SK-N-SH (cell line): Measurements from ENCODE around the gene CLCA4. TPM values are rescaled to one million over a fixed set of nuclear protein-coding genes. Genes with fewer than 3 reads are reported as not detected.

Source experiments
- CTCF ChIA-PET: fragments of 300-600, 350-600 bp; formaldehyde crosslinking; extraction: SDS; loops from one replicate; lab custom pipeline; 2021; lab: Yijun Ruan, JAX
- POLR2A ChIA-PET: fragments of 350-600 bp; sonication (Branson Sonifier 250); formaldehyde crosslinking; extraction: SDS; loops from one replicate; lab custom pipeline; 2020; ENCODE audit warnings: antibody characterized with exemption, inconsistent platforms; lab: Yijun Ruan, JAX
- DNase-seq: peaks from one replicate; pipeline ENCODE4 v3.0.0; 2012
- H2AFZ ChIP-seq: fragments of 200-600 bp; sonication (generic); 2 replicates; pipeline ENCODE4 v1.8.1; 2016; ENCODE audit warnings: antibody characterized with exemption, mild to moderate bottlenecking, low read depth
- H3F3A ChIP-seq: fragments of 200-600 bp; sonication (generic); replicated peaks from 2 replicates; pipeline ENCODE3; 2016; ENCODE audit warnings: antibody characterized with exemption, mild to moderate bottlenecking; ENCODE audit not compliant: insufficient read depth
- H3K27ac ChIP-seq, 2 experiments: fragments of 200-500 bp in 1 of 2; fragments of 200-600 bp in 1 of 2; sonication (Bioruptor generic) in 1 of 2; sonication (generic), shearing (Covaris generic) in 1 of 2; 2 replicates each; pipeline versions ENCODE4 v1.5.1 to v1.6.1; 2014 to 2016; ENCODE audit warnings: low read depth in 2 of 2, inconsistent platforms in 1 of 2, low read length in 1 of 2, mild to moderate bottlenecking in 1 of 2, mixed read lengths in 1 of 2
- H3K27me3 ChIP-seq: fragments of 200-600 bp; sonication (generic), shearing (Covaris generic); 2 replicates; pipeline ENCODE4 v1.6.1; 2016; ENCODE audit warnings: mixed run types; ENCODE audit not compliant: insufficient read depth
- H3K36me3 ChIP-seq, 2 experiments: fragments of 200-500 bp in 1 of 2; fragments of 200-600 bp in 1 of 2; sonication (Bioruptor generic) in 1 of 2; sonication (generic) in 1 of 2; replicated peaks in 1 of 2; 2 replicates each; pipeline versions ENCODE3 to v1.5.1; 2014 to 2016; ENCODE audit warnings: low read length in 1 of 2, mild to moderate bottlenecking in 1 of 2; ENCODE audit not compliant: insufficient read depth in 2 of 2, control insufficient read depth in 1 of 2
- H3K4me1 ChIP-seq, 2 experiments: fragments of 200-500 bp in 1 of 2; fragments of 200-600 bp in 1 of 2; sonication (Bioruptor generic) in 1 of 2; sonication (generic), shearing (Covaris generic) in 1 of 2; 2 replicates each; pipeline versions ENCODE4 v1.5.1 to v1.6.1; 2014 to 2016; ENCODE audit warnings: low read depth in 1 of 2, low read length in 1 of 2, mixed run types in 1 of 2; ENCODE audit not compliant: insufficient read depth in 2 of 2, control insufficient read depth in 1 of 2
- H3K4me2 ChIP-seq: fragments of 200-600 bp; sonication (generic), shearing (Covaris generic); 2 replicates; pipeline ENCODE4 v1.6.1; 2017; ENCODE audit warnings: mixed run types
- H3K4me3 ChIP-seq, 2 experiments: fragments of 200-500 bp in 1 of 2; fragments of 200-600 bp in 1 of 2; sonication (Bioruptor generic) in 1 of 2; sonication (generic), shearing (Covaris generic) in 1 of 2; 2 replicates each; pipeline versions ENCODE4 v1.5.1 to v1.8.1; 2014 to 2016; ENCODE audit warnings: low read depth in 2 of 2, inconsistent platforms in 1 of 2, low read length in 1 of 2, mild to moderate bottlenecking in 1 of 2, mixed read lengths in 1 of 2, moderate library complexity in 1 of 2
- H3K79me2 ChIP-seq: fragments of 200-600 bp; sonication (generic); 2 replicates; pipeline ENCODE4 v1.8.1; 2017; ENCODE audit warnings: mild to moderate bottlenecking; ENCODE audit not compliant: insufficient read depth
- H3K9ac ChIP-seq: fragments of 200-600 bp; sonication (generic); 2 replicates; pipeline ENCODE4 v1.6.1; 2017; ENCODE audit warnings: mixed run types
- H3K9me2 ChIP-seq: fragments of 200-600 bp; sonication (generic); 2 replicates; pipeline ENCODE4 v1.6.1; 2017; ENCODE audit warnings: mixed run types
- H3K9me3 ChIP-seq: fragments of 200-600 bp; sonication (generic); 2 replicates; pipeline ENCODE4 v1.6.1; 2017; ENCODE audit warnings: mixed run types, mild to moderate bottlenecking, moderate library complexity
- H4K20me1 ChIP-seq: fragments of 200-600 bp; sonication (generic); 2 replicates; pipeline ENCODE4 v1.6.1; 2017; ENCODE audit warnings: mild to moderate bottlenecking, mixed run types; ENCODE audit not compliant: insufficient read depth
- EP300 ChIP-seq, 2 experiments: IDR thresholded peaks; 2 replicates each; pipeline versions ENCODE4 v1.4.0 to v1.6.1; 2012; ENCODE audit warnings: borderline replicate concordance in 1 of 2, low read depth in 1 of 2, low read length in 1 of 2
- EZH2phosphoT487 ChIP-seq: fragments of 200-600 bp; sonication (generic); IDR thresholded peaks from 2 replicates; pipeline ENCODE4 v1.6.1; 2017; ENCODE audit warnings: low read depth, mixed run types, mild to moderate bottlenecking, antibody characterized with exemption, moderate library complexity, borderline replicate concordance
- MEF2A ChIP-seq: IDR thresholded peaks from 2 replicates; pipeline ENCODE4 v1.4.0; 2012; ENCODE audit warnings: low read depth, borderline replicate concordance
- NFIC ChIP-seq: IDR thresholded peaks from 2 replicates; pipeline ENCODE4 v1.4.0; 2012; ENCODE audit warnings: borderline replicate concordance
- NRF1 ChIP-seq: IDR thresholded peaks from 2 replicates; pipeline ENCODE4 v1.6.1; 2012; ENCODE audit warnings: low read depth, mild to moderate bottlenecking, low read length
- POLR2AphosphoS5 ChIP-seq: IDR thresholded peaks from 2 replicates; pipeline ENCODE4 v1.6.1; 2012; ENCODE audit warnings: low read depth, low read length
- RAD21 ChIP-seq: IDR thresholded peaks from 2 replicates; pipeline ENCODE4 v1.6.1; 2012; ENCODE audit warnings: mild to moderate bottlenecking, low read length
- YY1 ChIP-seq: IDR thresholded peaks from 2 replicates; pipeline ENCODE4 v1.4.0; 2012; ENCODE audit warnings: low read depth, mild to moderate bottlenecking
- WGBS: methylation state at CpG from one replicate; pipeline ENCODE4 v1.1.6; 2017; ENCODE audit warnings: low lambda C conversion rate; 5-methylcytosine and 5-hydroxymethylcytosine counted together
- polyA plus RNA-seq, 3 experiments: library from polyadenylated mRNA; depleted of rRNA; stranded (reverse); fragments of >200 nt; gene quantifications; 2 replicates each; pipeline ENCODE4 v1.2.3, GENCODE V29; 2012
- TF ChIP-seq, protein P1 (sequence below): fragments of 150-350 bp; IDR thresholded peaks from 2 replicates; pipeline ENCODE4 v1.6.1; 2016; ENCODE audit warnings: mild to moderate bottlenecking, low read depth, low read length
- TF ChIP-seq, protein P2 (sequence below): IDR thresholded peaks from 2 replicates; pipeline ENCODE4; 2012
- TF ChIP-seq, protein P3 (sequence below): fragments of 200-600 bp; sonication (generic); IDR thresholded peaks from 2 replicates; pipeline ENCODE4 v1.6.1; 2017; ENCODE audit warnings: antibody characterized with exemption, mild to moderate bottlenecking, moderate library complexity

The CLCA4 gene, protein sequence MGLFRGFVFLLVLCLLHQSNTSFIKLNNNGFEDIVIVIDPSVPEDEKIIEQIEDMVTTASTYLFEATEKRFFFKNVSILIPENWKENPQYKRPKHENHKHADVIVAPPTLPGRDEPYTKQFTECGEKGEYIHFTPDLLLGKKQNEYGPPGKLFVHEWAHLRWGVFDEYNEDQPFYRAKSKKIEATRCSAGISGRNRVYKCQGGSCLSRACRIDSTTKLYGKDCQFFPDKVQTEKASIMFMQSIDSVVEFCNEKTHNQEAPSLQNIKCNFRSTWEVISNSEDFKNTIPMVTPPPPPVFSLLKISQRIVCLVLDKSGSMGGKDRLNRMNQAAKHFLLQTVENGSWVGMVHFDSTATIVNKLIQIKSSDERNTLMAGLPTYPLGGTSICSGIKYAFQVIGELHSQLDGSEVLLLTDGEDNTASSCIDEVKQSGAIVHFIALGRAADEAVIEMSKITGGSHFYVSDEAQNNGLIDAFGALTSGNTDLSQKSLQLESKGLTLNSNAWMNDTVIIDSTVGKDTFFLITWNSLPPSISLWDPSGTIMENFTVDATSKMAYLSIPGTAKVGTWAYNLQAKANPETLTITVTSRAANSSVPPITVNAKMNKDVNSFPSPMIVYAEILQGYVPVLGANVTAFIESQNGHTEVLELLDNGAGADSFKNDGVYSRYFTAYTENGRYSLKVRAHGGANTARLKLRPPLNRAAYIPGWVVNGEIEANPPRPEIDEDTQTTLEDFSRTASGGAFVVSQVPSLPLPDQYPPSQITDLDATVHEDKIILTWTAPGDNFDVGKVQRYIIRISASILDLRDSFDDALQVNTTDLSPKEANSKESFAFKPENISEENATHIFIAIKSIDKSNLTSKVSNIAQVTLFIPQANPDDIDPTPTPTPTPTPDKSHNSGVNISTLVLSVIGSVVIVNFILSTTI
- polyA plus RNA-seq (2012; rRNA removed), result not detected in 2 replicates
- not detected in 2 replicates for polyA plus RNA-seq (2012; cell fraction: cytosol; rRNA removed)
- not detected in 2 replicates for polyA plus RNA-seq (2012; cell fraction: nucleus; rRNA removed)

DNA sequence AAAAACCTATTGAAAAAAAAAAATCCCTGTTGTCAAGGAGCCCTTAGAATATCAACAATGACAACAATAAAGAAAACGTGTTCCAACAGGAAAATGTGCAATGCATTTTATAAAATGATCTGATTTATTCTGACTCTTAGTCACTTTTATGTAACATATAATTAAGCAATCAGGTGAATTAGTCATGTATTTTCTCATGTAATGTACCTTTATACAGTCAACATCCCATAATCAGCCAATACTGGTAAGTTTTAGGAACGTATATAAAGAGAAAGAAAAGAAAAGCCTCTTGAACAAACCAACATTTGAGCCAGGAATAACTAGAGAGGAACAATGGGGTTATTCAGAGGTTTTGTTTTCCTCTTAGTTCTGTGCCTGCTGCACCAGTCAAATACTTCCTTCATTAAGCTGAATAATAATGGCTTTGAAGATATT, at the start of gene CLCA4:
CLCA4 (plus strand) TSS at position 292 of the 435 bp plus-strand sequence; CDS start at position 334, 42 bp downstream.
- Histone ChIP-seq H3K4me1 (no peaks in the 10 kb centered on the region), H3F3A (no peaks in the 10 kb centered on the region), H3K27ac (no peak within 1 kb of the TSS), H3K27me3 (no peaks in the 10 kb centered on the region), H3K4me3 (no peak within 1 kb of the TSS), H3K9ac (no peak within 1 kb of the TSS), H2AFZ (no peak within 1 kb of the TSS), H3K36me3 (no peaks in the 10 kb centered on the region), H3K9me3 (no peaks in the 10 kb centered on the region), H4K20me1 (no peaks in the 10 kb centered on the region), H3K4me2 (no peak within 1 kb of the TSS), H3K9me2 (no peaks in the 10 kb centered on the region), H3K79me2 (no peaks in the 10 kb centered on the region)
- POLR2A ChIA-PET, result no interaction called here
- CTCF ChIA-PET, result no interaction called here
- DNase-seq, result no peak
- TF ChIP-seq, protein P1, sequence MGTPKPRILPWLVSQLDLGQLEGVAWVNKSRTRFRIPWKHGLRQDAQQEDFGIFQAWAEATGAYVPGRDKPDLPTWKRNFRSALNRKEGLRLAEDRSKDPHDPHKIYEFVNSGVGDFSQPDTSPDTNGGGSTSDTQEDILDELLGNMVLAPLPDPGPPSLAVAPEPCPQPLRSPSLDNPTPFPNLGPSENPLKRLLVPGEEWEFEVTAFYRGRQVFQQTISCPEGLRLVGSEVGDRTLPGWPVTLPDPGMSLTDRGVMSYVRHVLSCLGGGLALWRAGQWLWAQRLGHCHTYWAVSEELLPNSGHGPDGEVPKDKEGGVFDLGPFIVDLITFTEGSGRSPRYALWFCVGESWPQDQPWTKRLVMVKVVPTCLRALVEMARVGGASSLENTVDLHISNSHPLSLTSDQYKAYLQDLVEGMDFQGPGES, result no peak
- no peak for TF ChIP-seq MEF2A
- TF ChIP-seq, protein P2, sequence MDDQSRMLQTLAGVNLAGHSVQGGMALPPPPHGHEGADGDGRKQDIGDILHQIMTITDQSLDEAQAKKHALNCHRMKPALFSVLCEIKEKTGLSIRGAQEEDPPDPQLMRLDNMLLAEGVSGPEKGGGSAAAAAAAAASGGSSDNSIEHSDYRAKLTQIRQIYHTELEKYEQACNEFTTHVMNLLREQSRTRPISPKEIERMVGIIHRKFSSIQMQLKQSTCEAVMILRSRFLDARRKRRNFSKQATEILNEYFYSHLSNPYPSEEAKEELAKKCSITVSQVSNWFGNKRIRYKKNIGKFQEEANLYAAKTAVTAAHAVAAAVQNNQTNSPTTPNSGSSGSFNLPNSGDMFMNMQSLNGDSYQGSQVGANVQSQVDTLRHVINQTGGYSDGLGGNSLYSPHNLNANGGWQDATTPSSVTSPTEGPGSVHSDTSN, result no peak
- TF ChIP-seq NFIC, result no peak
- TF ChIP-seq POLR2AphosphoS5, result no peak
- no peak for TF ChIP-seq NRF1
- no peak for TF ChIP-seq RAD21
- TF ChIP-seq EP300 (IDR thresholded peaks at IDR 0.05; ENCODE audit: borderline replicate concordance in 1 of 2, low read depth in 1 of 2, low read length in 1 of 2), result no peak
- TF ChIP-seq YY1, result no peak
- no peak for TF ChIP-seq EZH2phosphoT487
- TF ChIP-seq, protein P3, sequence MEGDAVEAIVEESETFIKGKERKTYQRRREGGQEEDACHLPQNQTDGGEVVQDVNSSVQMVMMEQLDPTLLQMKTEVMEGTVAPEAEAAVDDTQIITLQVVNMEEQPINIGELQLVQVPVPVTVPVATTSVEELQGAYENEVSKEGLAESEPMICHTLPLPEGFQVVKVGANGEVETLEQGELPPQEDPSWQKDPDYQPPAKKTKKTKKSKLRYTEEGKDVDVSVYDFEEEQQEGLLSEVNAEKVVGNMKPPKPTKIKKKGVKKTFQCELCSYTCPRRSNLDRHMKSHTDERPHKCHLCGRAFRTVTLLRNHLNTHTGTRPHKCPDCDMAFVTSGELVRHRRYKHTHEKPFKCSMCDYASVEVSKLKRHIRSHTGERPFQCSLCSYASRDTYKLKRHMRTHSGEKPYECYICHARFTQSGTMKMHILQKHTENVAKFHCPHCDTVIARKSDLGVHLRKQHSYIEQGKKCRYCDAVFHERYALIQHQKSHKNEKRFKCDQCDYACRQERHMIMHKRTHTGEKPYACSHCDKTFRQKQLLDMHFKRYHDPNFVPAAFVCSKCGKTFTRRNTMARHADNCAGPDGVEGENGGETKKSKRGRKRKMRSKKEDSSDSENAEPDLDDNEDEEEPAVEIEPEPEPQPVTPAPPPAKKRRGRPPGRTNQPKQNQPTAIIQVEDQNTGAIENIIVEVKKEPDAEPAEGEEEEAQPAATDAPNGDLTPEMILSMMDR, result no peak
- WGBS, result 0% methylated on average over 2 of the region's 2 CpGs
